Activated T-cell treated with anti-CD3 and anti-CD28 coated beads for 4 hours (primary cell): ENCODE results near the gene RHBDD1.

Experiments
- DNase-seq: peaks from one replicate; pipeline ENCODE4 v3.0.0-alpha.2; 2020

Gene RHBDD1

GRCh38 chr2:226847090-226847489, 11.2 kb downstream of the RHBDD1 start:
- DNase-seq = no peak

- DNase-seq = no peak
Observed at GRCh38 chr2:226847511-226847910, 11.7 kb downstream of the RHBDD1 start.

- DNase-seq = no peak
Observed at GRCh38 chr2:226849349-226849748, 13.5 kb downstream of the RHBDD1 start.

GRCh38 chr2:226850024-226850423, 14.2 kb downstream of the RHBDD1 start:
- DNase-seq = no peak

GRCh38 chr2:226855787-226856186, 19.9 kb downstream of the RHBDD1 start:
- no peak for DNase-seq

GRCh38 chr2:226860087-226860486, 24.2 kb downstream of the RHBDD1 start:
- DNase-seq = no peak

- no peak for DNase-seq
Observed at GRCh38 chr2:226862623-226863022, 26.8 kb downstream of the RHBDD1 start.

- DNase-seq = no peak
Observed at GRCh38 chr2:226865273-226865672, 29.4 kb downstream of the RHBDD1 start.

GRCh38 chr2:226865710-226866109, 29.9 kb downstream of the RHBDD1 start:
- DNase-seq = no peak

GRCh38 chr2:226868331-226869162, 32.7 kb downstream of the RHBDD1 start:
- no peak for DNase-seq

- DNase-seq = no peak
Observed at GRCh38 chr2:226869371-226869770, 33.5 kb downstream of the RHBDD1 start.

- DNase-seq = no peak
Observed at GRCh38 chr2:226873051-226873620, 37.3 kb downstream of the RHBDD1 start.

GRCh38 chr2:226873826-226874225, 38.0 kb downstream of the RHBDD1 start:
- no peak for DNase-seq

- DNase-seq = no peak
Observed at GRCh38 chr2:226874749-226875148, 38.9 kb downstream of the RHBDD1 start.

- no peak for DNase-seq
Observed at GRCh38 chr2:226875438-226876225, 39.8 kb downstream of the RHBDD1 start.

- no peak for DNase-seq
Observed at GRCh38 chr2:226877491-226877890, 41.6 kb downstream of the RHBDD1 start.

- DNase-seq = no peak
Observed at GRCh38 chr2:226881287-226881686, 45.4 kb downstream of the RHBDD1 start.

- no peak for DNase-seq
Observed at GRCh38 chr2:226882606-226883005, 46.8 kb downstream of the RHBDD1 start.

GRCh38 chr2:226883296-226883795, 47.5 kb downstream of the RHBDD1 start:
- DNase-seq = no peak

- no peak for DNase-seq
Observed at GRCh38 chr2:226884166-226884565, 48.3 kb downstream of the RHBDD1 start.

- DNase-seq = no peak
Observed at GRCh38 chr2:226885769-226886435, 50.0 kb downstream of the RHBDD1 start.

- DNase-seq = no peak
Observed at GRCh38 chr2:226887940-226888339, 52.1 kb downstream of the RHBDD1 start.

GRCh38 chr2:226888378-226888965, 52.6 kb downstream of the RHBDD1 start:
- DNase-seq = no peak
